Stimulated activated CD4-positive, alpha-beta T cell treated with anti-CD3 and anti-CD28 coated beads, Interleukin-15, amount 100 ng/mL, for 48 hours (primary cell): ENCODE measurements around the gene PIP5K1C.

Experiments
- DNase-seq, 2 donors: peaks; one replicate each; pipeline ENCODE4 v3.0.0-alpha.2; 2020; ENCODE audit warnings: low read depth in 2 of 2

Gene PIP5K1C

GRCh38 chr19:3721887-3722442 is 21.7 kb upstream of the PIP5K1C start:
- no peak for DNase-seq

GRCh38 chr19:3721131-3721886 is 21.0 kb upstream of the PIP5K1C start:
- DNase-seq: peak; percentile 77 to 86

- no peak for DNase-seq
These were observed 20.2 kb upstream of the PIP5K1C start for GRCh38 chr19:3720349-3720917.

- DNase-seq: no peak
These were observed 19.6 kb upstream of the PIP5K1C start for GRCh38 chr19:3719868-3720267.

GRCh38 chr19:3716147-3716668 is 15.9 kb upstream of the PIP5K1C start:
- no peak for DNase-seq

GRCh38 chr19:3712663-3713611 is 12.7 kb upstream of the PIP5K1C start:
- DNase-seq: no peak

- no peak for DNase-seq
These were observed 10.1 kb upstream of the PIP5K1C start for GRCh38 chr19:3710265-3710812.

- no peak for DNase-seq
These were observed 8.1 kb upstream of the PIP5K1C start, which contains the start of gene TJP3 for GRCh38 chr19:3708207-3708931. TJP3 (plus strand) TSS chr19:3708384; CDS start chr19:3728433, 20,049 bp downstream.

GRCh38 chr19:3707868-3708206 is 7.6 kb upstream of the PIP5K1C start:
- no peak for DNase-seq

GRCh38 chr19:3701200-3701599 is 932 bp upstream of the PIP5K1C start:
- DNase-seq: no peak

GRCh38 chr19:3699741-3700241 is 477 bp downstream of the PIP5K1C start:
- DNase-seq: no peak

GRCh38 chr19:3698974-3699740 is 1.1 kb downstream of the PIP5K1C start:
- DNase-seq: no peak

GRCh38 chr19:3698386-3698950 is 1.8 kb downstream of the PIP5K1C start:
- DNase-seq: no peak

GRCh38 chr19:3697671-3698385 is 2.4 kb downstream of the PIP5K1C start:
- DNase-seq: no peak

- DNase-seq: no peak
These were observed 3.2 kb downstream of the PIP5K1C start for GRCh38 chr19:3697094-3697493.

- no peak for DNase-seq
These were observed 3.6 kb downstream of the PIP5K1C start for GRCh38 chr19:3696660-3696995.

GRCh38 chr19:3695986-3696659 is 4.1 kb downstream of the PIP5K1C start:
- no peak for DNase-seq

GRCh38 chr19:3695124-3695733 is 5.0 kb downstream of the PIP5K1C start:
- DNase-seq: no peak
